Urinary bladder (tissue), 4 donors: Measurements from ENCODE around the gene ANKMY1. TPM values are rescaled to one million over a fixed set of nuclear protein-coding genes. Genes with fewer than 3 reads are reported as not detected.

ENCODE experiments used
- DNase-seq: peaks from one replicate; pipeline ENCODE4 v3.0.0-alpha.2; 2015; ENCODE audit errors: extremely low spot score
- H3K27ac ChIP-seq: one replicate; pipeline ENCODE4 v1.5.1; 2013; ENCODE audit warnings: low read depth, mild to moderate bottlenecking, moderate library complexity
- H3K36me3 ChIP-seq: one replicate; pipeline ENCODE4 v1.6.1; 2013; ENCODE audit warnings: mild to moderate bottlenecking, moderate library complexity; ENCODE audit not compliant: insufficient read depth
- H3K4me1 ChIP-seq: one replicate; pipeline ENCODE4 v1.6.1; 2013; ENCODE audit warnings: mild to moderate bottlenecking, moderate library complexity; ENCODE audit not compliant: insufficient read depth
- H3K4me3 ChIP-seq: one replicate; pipeline ENCODE4 v1.5.1; 2013; ENCODE audit warnings: low read depth, low read length
- WGBS: extraction: QIAGEN DNeasy Blood & Tissue Kit; methylation state at CpG from one replicate; pipeline ENCODE4 v1.1.7; 2013; 5-methylcytosine and 5-hydroxymethylcytosine counted together
- polyA plus RNA-seq: library from polyadenylated mRNA; stranded (reverse); fragments of 200-250 nt; gene quantifications from one replicate; pipeline ENCODE4 v1.2.3, GENCODE V29; 2013
- total RNA-seq: library from RNA; depleted of rRNA; stranded (reverse); fragments of >200 nt; gene quantifications from one replicate; pipeline ENCODE4 v1.2.3, GENCODE V29; 2014
- donor health status: healthy with polysubstance abuse.
- donor health status: healthy.

ANKMY1 gene
- total RNA-seq (11.1 TPM), polyA plus RNA-seq (9.6 TPM)

GRCh38 chr2:240557808-240558207 is at the start of gene ANKMY1:
Gene ANKMY1 (minus strand): TSS chr2:240557988. CDS start chr2:240557335, 653 bp downstream.
- no peak for DNase-seq
- peak within 1 kb of the TSS; percentile 45 for H3K4me3 ChIP-seq
- no peak within 1 kb of the TSS for H3K27ac ChIP-seq
- 2% methylated on average over 47 of the region's 47 CpGs for WGBS
- no peaks in the 10 kb centered on the region for H3K36me3 ChIP-seq
- no peaks in the 10 kb centered on the region for H3K4me1 ChIP-seq

DNA sequence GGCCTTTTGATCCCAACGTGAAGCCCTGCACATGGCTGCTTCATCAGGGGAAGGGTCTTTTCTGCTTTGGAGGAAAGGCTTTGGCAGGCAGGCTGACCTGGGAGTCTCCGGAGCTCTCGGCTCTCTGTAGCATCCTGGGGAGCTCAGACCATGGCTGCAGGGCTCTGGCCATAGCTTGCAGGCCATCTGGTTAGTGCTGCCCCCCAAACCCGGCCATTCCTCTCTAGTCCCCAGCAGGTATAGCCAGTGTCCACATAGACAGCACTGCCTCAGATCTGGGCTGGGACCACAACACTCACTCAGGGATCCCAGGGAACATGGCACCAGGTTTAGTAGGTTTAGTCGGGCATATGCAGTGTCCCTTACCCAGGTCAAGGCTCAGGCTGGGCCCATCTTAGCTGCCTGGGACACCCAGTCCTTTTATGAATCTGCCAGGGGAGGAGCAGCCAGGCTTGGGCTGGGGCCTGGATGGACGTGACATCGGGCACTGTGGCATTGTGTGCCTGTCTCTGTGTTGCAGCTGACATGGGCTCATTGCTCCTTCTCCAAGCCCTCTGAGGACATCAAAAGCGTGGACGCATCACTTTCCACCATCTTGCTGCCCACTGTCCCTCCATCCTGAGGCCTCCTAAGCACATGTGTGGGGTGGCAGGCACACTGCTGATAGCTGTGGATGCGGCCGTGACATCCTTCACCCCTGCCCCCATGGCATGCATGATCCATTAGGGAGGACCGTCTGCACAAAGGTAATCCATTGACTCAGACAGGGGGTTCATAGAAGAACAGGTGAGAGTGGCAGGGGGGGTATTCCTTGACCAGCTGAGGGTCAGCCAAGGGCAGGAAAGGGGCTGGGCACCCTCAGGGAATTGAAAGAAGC is 48.3 kb upstream of the ANKMY1 start:
- Histone ChIP-seq H3K36me3 (no peaks in the 10 kb centered on the region), H3K4me3 (no peak overlapping the region), H3K27ac (no peak overlapping the region), H3K4me1 (no peaks in the 10 kb centered on the region)
- DNase-seq: no peak
- WGBS: 86% methylated on average over 12 of the region's 12 CpGs

DNA sequence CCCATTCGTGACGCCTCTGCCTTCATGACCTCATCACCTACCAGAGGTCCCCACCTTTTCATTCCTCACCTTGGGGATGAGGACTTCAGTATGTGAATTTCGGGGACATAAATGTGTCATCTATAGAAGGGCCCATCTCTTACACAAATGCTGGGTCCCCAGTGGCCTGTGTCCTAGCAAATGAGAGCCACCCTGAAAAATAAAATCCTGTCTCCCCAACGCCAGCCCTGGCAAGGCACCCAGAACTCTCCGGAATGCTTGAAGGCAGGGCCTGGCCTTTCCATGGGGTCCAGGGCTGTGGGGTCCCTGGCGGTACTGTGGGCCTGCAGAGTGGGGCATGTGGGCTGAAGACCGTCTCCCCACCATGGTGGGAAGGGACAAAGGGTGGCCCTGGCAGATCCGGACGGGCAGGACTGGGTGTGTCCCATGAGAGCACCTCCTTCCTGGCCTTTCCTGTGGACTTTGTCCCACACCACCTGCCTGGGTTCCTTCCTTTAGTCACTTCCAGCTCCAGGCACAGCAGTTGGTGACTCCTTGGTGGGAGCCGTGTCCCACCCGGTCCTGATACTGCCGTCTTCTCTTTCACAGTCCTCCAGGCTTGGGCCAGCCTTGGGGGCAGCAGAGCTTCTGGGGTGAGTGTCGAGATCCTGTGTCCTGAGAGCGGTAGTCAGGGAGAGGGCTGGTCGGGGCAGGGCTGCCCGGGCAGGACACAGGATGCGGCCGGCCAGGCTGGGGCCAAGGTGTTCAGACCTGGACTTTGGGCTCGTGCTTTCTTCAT is 47.3 kb upstream of the ANKMY1 start:
- 88% methylated on average over 19 of the region's 19 CpGs for WGBS
- Histone ChIP-seq H3K36me3 (no peaks in the 10 kb centered on the region), H3K4me3 (no peak overlapping the region), H3K27ac (no peak overlapping the region), H3K4me1 (no peaks in the 10 kb centered on the region)
- DNase-seq: no peak

GRCh38 chr2:240604291-240604938 is 46.6 kb upstream of the ANKMY1 start:
- no peak overlapping the region for H3K4me3 ChIP-seq
- 39% methylated on average over 11 of the region's 11 CpGs for WGBS
- H3K27ac ChIP-seq: no peak overlapping the region
- DNase-seq: no peak
- no peaks in the 10 kb centered on the region for H3K4me1 ChIP-seq
- no peaks in the 10 kb centered on the region for H3K36me3 ChIP-seq

DNA sequence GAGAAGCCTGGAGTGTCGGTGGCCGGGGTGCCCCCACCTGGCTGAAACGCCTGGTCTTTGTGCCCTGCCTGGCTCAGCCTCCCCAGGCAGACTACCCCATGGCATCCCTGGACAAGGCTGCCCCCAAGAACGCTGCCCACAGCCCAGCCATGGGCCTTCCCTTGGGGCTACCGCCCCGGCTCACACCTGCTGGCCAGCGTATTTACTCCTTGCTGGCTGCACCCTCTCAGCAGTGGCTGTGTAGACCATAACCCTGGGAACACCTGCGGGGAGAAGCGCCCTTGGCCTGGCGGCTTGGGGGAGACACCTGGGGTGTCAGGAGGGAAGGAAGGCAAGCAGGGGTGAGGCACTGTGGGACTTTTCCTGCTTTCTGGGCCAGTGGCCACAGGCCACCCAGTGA is 46.1 kb upstream of the ANKMY1 start:
- H3K4me1 ChIP-seq: no peaks in the 10 kb centered on the region
- 92% methylated on average over 10 of the region's 10 CpGs for WGBS
- H3K27ac ChIP-seq: no peak overlapping the region
- H3K4me3 ChIP-seq: no peak overlapping the region
- no peaks in the 10 kb centered on the region for H3K36me3 ChIP-seq
- no peak for DNase-seq

GRCh38 chr2:240603081-240603835 is 45.5 kb upstream of the ANKMY1 start:
- 89% methylated on average over 22 of the region's 22 CpGs for WGBS

DNA sequence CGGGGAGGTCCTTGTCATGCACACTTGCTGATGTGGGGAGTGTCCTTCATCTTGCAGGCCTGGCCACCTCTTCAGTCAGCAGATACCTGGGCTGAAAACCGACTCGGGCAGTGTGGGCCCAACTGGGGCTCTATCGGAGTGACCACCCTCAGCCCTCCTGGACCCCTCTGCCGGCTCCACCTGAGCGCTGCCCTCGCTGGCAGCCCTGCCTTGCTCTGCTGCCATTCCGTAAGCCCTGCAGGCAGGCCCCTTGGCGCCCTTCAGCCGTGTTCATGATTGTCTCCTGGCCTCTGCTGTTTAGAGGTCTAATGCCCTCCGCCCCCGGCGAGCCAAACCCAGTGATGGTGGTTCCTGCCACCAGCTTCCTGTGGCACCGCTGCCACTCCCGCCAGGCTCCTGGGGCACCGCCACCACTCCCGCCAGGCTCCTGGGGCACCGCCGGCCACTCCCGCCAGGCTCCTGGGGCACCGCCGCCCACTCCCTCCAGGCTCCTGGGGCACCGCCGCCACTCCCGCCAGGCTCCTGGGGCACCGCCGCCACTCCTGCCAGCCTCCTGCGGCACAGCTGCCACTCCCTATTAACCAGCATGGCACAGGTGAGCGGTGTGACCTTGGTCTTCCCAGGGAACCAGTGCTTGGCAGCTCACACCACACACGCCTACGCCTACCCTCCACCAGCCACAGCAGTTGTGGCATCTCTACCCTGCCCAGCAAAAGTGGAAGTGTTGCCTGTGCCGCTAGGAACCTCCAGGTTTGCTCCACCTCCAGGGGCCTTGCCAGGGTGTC is 44.7 kb upstream of the ANKMY1 start:
- H3K36me3 ChIP-seq: no peaks in the 10 kb centered on the region
- H3K4me3 ChIP-seq: no peak overlapping the region
- no peaks in the 10 kb centered on the region for H3K4me1 ChIP-seq
- no peak overlapping the region for H3K27ac ChIP-seq
- 91% methylated on average over 32 of the region's 32 CpGs for WGBS
- no peak for DNase-seq

More at GRCh38 chr2:240603081-240603835, 45.5 kb upstream of the ANKMY1 start:
- no peak for DNase-seq
- Histone ChIP-seq H3K27ac (no peak overlapping the region), H3K4me3 (no peak overlapping the region), H3K4me1 (no peaks in the 10 kb centered on the region), H3K36me3 (no peaks in the 10 kb centered on the region)

DNA sequence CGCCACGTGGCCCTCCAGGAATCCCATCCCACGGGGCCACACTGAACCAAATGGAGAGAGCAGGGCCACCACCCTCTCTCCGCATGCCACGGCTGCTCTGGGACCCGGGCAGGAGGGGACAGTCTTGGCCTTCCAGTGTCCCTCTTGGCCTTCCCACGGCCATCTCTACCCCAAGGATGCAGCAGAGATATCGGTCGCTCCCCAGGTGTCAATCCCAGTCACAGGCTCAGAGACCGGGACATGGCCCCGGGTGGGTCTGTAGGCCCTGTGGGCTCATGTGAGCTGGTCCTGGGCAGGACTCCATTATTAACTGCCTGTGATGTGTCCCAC is 44.0 kb upstream of the ANKMY1 start:
- Histone ChIP-seq H3K4me3 (no peak overlapping the region), H3K36me3 (no peaks in the 10 kb centered on the region), H3K4me1 (no peaks in the 10 kb centered on the region), H3K27ac (no peak overlapping the region)
- no peak for DNase-seq
- WGBS: 93% methylated on average over 11 of the region's 11 CpGs

DNA sequence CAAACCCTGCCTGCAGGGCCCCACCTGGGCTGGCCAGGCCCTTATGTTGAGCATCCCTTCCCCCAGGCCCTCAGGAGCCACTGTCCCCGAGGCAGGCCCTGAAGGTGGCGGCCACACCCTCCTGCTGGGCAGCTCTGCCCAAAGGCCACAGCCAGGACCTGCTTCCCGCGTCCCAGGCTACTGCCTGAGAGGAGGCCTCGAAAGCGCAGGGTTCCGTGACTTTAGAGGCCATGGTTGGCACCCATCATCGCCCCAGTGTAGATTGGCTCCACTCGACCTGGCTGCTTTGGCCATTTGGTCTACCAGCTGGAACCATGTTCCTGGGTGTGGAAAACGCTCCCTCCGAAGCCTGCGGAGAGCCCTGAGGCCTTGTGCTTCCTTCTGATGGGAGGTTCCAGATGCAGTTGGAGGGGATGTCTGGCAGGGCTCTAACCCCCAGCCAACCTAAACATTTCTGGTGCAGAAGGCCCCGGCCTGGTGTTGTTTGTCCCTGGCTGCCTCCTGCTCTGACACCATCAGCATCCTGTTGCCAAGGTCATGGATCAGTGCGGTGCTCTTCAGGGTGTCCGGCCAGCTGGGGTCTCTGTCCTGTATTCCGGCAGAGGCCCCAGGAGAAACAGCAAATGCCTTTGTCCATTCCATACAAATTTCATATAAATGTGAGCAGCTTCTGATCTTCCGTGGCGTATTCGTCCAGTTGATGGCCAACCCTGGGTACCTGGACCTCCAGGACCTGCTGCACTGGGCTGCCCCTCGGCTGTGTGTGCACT is 43.5 kb upstream of the ANKMY1 start:
- Histone ChIP-seq H3K36me3 (no peaks in the 10 kb centered on the region), H3K4me1 (no peaks in the 10 kb centered on the region), H3K4me3 (no peak overlapping the region), H3K27ac (no peak overlapping the region)
- DNase-seq: no peak
- 91% methylated on average over 20 of the region's 20 CpGs for WGBS

DNA sequence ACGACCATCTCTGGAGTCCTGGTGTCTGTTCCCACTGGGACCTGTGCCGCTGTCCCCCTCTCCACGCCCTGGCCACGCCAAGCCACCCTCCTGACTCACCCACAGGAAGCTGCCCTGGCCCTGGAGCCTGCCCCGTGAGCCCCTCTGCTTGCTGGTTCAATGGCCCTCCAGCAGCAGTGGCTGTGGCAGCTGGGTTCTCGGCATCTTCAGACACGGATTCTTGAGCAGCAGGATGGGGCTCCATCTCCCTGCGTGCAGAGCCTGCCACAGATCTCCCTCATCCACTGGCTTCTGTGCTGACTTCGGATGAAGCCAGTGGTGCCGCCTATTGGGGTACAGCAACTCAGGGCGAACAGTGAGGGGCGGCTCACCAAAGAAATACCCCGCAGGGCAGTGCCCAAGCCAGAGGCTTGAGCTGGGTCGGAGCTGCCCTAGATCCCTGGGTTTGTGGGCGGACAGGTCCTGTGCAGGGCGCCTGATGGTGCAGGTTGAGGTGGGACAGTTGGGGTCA is 42.7 kb upstream of the ANKMY1 start:
- DNase-seq: no peak
- no peaks in the 10 kb centered on the region for H3K36me3 ChIP-seq
- 92% methylated on average over 16 of the region's 16 CpGs for WGBS

DNA sequence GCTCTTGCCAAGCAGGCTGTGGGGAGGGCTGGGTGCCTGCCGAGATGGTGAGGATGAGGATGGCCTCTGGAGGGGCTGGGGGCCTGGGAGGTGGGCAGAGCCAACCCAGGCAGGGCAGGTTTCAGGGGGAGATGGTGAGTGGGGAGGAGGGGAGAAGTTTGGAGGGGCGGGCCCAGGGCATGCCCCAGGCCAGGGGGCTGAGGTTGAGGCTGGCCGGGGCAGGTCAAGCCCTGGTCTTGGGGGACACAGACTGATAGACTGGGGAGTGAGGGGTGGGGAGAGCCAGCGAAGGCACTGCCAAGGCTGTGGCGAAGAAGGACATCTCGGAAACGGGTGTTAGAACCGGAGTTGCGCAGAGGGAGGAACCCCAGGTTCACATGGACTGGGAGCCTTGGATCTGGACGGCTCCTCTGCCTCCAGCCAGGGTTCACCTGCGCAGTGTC is 41.4 kb upstream of the ANKMY1 start:
- no peak overlapping the region for H3K27ac ChIP-seq
- no peaks in the 10 kb centered on the region for H3K36me3 ChIP-seq
- H3K4me3 ChIP-seq: no peak overlapping the region
- 92% methylated on average over 11 of the region's 11 CpGs for WGBS
- H3K4me1 ChIP-seq: no peaks in the 10 kb centered on the region
- no peak for DNase-seq

More for the DNA sequence above, 42.7 kb upstream of the ANKMY1 start:
- no peak overlapping the region for H3K27ac ChIP-seq
- H3K4me3 ChIP-seq: no peak overlapping the region
- no peaks in the 10 kb centered on the region for H3K4me1 ChIP-seq
